ENCODE measurements around the gene KRTAP10-11.

GRCh38 chr21:44614961-44615391 is 31.2 kb upstream of the KRTAP10-11 start:
- no peak for TF ChIP-seq CTCF (IDR thresholded peaks at IDR 0.05)
- TF ChIP-seq NR3C1 (CRISPR knock-in tag; conservative IDR thresholded peaks at IDR 0.05; ENCODE audit: low read depth), result no peak
- TF ChIP-seq FOXK1 (CRISPR knock-in tag; IDR thresholded peaks at IDR 0.05), result no peak
- no peak for TF ChIP-seq NR1H2 (CRISPR knock-in tag; IDR thresholded peaks at IDR 0.05)
